SK-N-SH (cell line): ENCODE measurements around the gene KCNB1. TPM values are rescaled to one million over a fixed set of nuclear protein-coding genes. Genes with fewer than 3 reads are reported as not detected.

Experiments used
- CTCF ChIA-PET: fragments of 300-600, 350-600 bp; formaldehyde crosslinking; extraction: SDS; loops from one replicate; lab custom pipeline; 2021; lab: Yijun Ruan, JAX
- POLR2A ChIA-PET: fragments of 350-600 bp; sonication (Branson Sonifier 250); formaldehyde crosslinking; extraction: SDS; loops from one replicate; lab custom pipeline; 2020; ENCODE audit warnings: antibody characterized with exemption, inconsistent platforms; lab: Yijun Ruan, JAX
- DNase-seq: peaks from one replicate; pipeline ENCODE4 v3.0.0; 2012
- H2AFZ ChIP-seq: fragments of 200-600 bp; sonication (generic); 2 replicates; pipeline ENCODE4 v1.8.1; 2016; ENCODE audit warnings: antibody characterized with exemption, mild to moderate bottlenecking, low read depth
- H3F3A ChIP-seq: fragments of 200-600 bp; sonication (generic); replicated peaks from 2 replicates; pipeline ENCODE3; 2016; ENCODE audit warnings: antibody characterized with exemption, mild to moderate bottlenecking; ENCODE audit not compliant: insufficient read depth
- H3K27ac ChIP-seq, 2 experiments: fragments of 200-500 bp in 1 of 2; fragments of 200-600 bp in 1 of 2; sonication (Bioruptor generic) in 1 of 2; sonication (generic), shearing (Covaris generic) in 1 of 2; 2 replicates each; pipeline versions ENCODE4 v1.5.1 to v1.6.1; 2014 to 2016; ENCODE audit warnings: low read depth in 2 of 2, inconsistent platforms in 1 of 2, low read length in 1 of 2, mild to moderate bottlenecking in 1 of 2, mixed read lengths in 1 of 2
- H3K27me3 ChIP-seq: fragments of 200-600 bp; sonication (generic), shearing (Covaris generic); 2 replicates; pipeline ENCODE4 v1.6.1; 2016; ENCODE audit warnings: mixed run types; ENCODE audit not compliant: insufficient read depth
- H3K36me3 ChIP-seq, 2 experiments: fragments of 200-500 bp in 1 of 2; fragments of 200-600 bp in 1 of 2; sonication (Bioruptor generic) in 1 of 2; sonication (generic) in 1 of 2; replicated peaks in 1 of 2; 2 replicates each; pipeline versions ENCODE3 to v1.5.1; 2014 to 2016; ENCODE audit warnings: low read length in 1 of 2, mild to moderate bottlenecking in 1 of 2; ENCODE audit not compliant: insufficient read depth in 2 of 2, control insufficient read depth in 1 of 2
- H3K4me1 ChIP-seq, 2 experiments: fragments of 200-500 bp in 1 of 2; fragments of 200-600 bp in 1 of 2; sonication (Bioruptor generic) in 1 of 2; sonication (generic), shearing (Covaris generic) in 1 of 2; 2 replicates each; pipeline versions ENCODE4 v1.5.1 to v1.6.1; 2014 to 2016; ENCODE audit warnings: low read depth in 1 of 2, low read length in 1 of 2, mixed run types in 1 of 2; ENCODE audit not compliant: insufficient read depth in 2 of 2, control insufficient read depth in 1 of 2
- H3K4me2 ChIP-seq: fragments of 200-600 bp; sonication (generic), shearing (Covaris generic); 2 replicates; pipeline ENCODE4 v1.6.1; 2017; ENCODE audit warnings: mixed run types
- H3K4me3 ChIP-seq, 2 experiments: fragments of 200-500 bp in 1 of 2; fragments of 200-600 bp in 1 of 2; sonication (Bioruptor generic) in 1 of 2; sonication (generic), shearing (Covaris generic) in 1 of 2; 2 replicates each; pipeline versions ENCODE4 v1.5.1 to v1.8.1; 2014 to 2016; ENCODE audit warnings: low read depth in 2 of 2, inconsistent platforms in 1 of 2, low read length in 1 of 2, mild to moderate bottlenecking in 1 of 2, mixed read lengths in 1 of 2, moderate library complexity in 1 of 2
- H3K79me2 ChIP-seq: fragments of 200-600 bp; sonication (generic); 2 replicates; pipeline ENCODE4 v1.8.1; 2017; ENCODE audit warnings: mild to moderate bottlenecking; ENCODE audit not compliant: insufficient read depth
- H3K9ac ChIP-seq: fragments of 200-600 bp; sonication (generic); 2 replicates; pipeline ENCODE4 v1.6.1; 2017; ENCODE audit warnings: mixed run types
- H3K9me2 ChIP-seq: fragments of 200-600 bp; sonication (generic); 2 replicates; pipeline ENCODE4 v1.6.1; 2017; ENCODE audit warnings: mixed run types
- H3K9me3 ChIP-seq: fragments of 200-600 bp; sonication (generic); 2 replicates; pipeline ENCODE4 v1.6.1; 2017; ENCODE audit warnings: mixed run types, mild to moderate bottlenecking, moderate library complexity
- H4K20me1 ChIP-seq: fragments of 200-600 bp; sonication (generic); 2 replicates; pipeline ENCODE4 v1.6.1; 2017; ENCODE audit warnings: mild to moderate bottlenecking, mixed run types; ENCODE audit not compliant: insufficient read depth
- CHD2 ChIP-seq: fragments of 150-350 bp; IDR thresholded peaks from 2 replicates; pipeline ENCODE4 v1.6.1; 2018; ENCODE audit warnings: low read length; ENCODE audit not compliant: partially characterized antibody
- CTCF ChIP-seq: fragments of 200-600 bp; sonication (generic); IDR thresholded peaks from 2 replicates; pipeline ENCODE4 v1.6.1; 2017; ENCODE audit warnings: antibody characterized with exemption, mild to moderate bottlenecking, moderate library complexity
- EP300 ChIP-seq, 2 experiments: IDR thresholded peaks; 2 replicates each; pipeline versions ENCODE4 v1.4.0 to v1.6.1; 2012; ENCODE audit warnings: borderline replicate concordance in 1 of 2, low read depth in 1 of 2, low read length in 1 of 2
- EZH2phosphoT487 ChIP-seq: fragments of 200-600 bp; sonication (generic); IDR thresholded peaks from 2 replicates; pipeline ENCODE4 v1.6.1; 2017; ENCODE audit warnings: low read depth, mixed run types, mild to moderate bottlenecking, antibody characterized with exemption, moderate library complexity, borderline replicate concordance
- FOSL2 ChIP-seq: IDR thresholded peaks from 2 replicates; pipeline ENCODE4 v1.4.0; 2012; ENCODE audit warnings: low read depth, mild to moderate bottlenecking, moderate library complexity, borderline replicate concordance
- GATA2 ChIP-seq: sonication (generic); formaldehyde crosslinking; IDR thresholded peaks from 2 replicates; pipeline ENCODE4 v1.5.0; 2020; ENCODE audit warnings: mild to moderate bottlenecking, missing genetic modification reagents
- JUND ChIP-seq: IDR thresholded peaks from 2 replicates; pipeline ENCODE4 v1.4.0; 2012
- MAX ChIP-seq: IDR thresholded peaks from 2 replicates; pipeline ENCODE4 v1.4.0; 2012; ENCODE audit warnings: low read depth
- MXI1 ChIP-seq: IDR thresholded peaks from 2 replicates; pipeline ENCODE4 v1.6.1; 2012; ENCODE audit warnings: mild to moderate bottlenecking, low read depth, low read length, improper control_type of control experiment
- NRF1 ChIP-seq: IDR thresholded peaks from 2 replicates; pipeline ENCODE4 v1.6.1; 2012; ENCODE audit warnings: low read depth, mild to moderate bottlenecking, low read length
- PBX3 ChIP-seq: IDR thresholded peaks from 2 replicates; pipeline ENCODE4; 2012
- RAD21 ChIP-seq: IDR thresholded peaks from 2 replicates; pipeline ENCODE4 v1.6.1; 2012; ENCODE audit warnings: mild to moderate bottlenecking, low read length
- RCOR1 ChIP-seq: fragments of 150-350 bp; IDR thresholded peaks from 2 replicates; pipeline ENCODE4 v1.6.1; 2017; ENCODE audit warnings: antibody characterized with exemption, low read length
- REST ChIP-seq: IDR thresholded peaks from 2 replicates; pipeline ENCODE4 v1.6.1; 2012; ENCODE audit warnings: mild to moderate bottlenecking, low read depth, low read length, moderate library complexity
- RXRA ChIP-seq: IDR thresholded peaks from 2 replicates; pipeline ENCODE4 v1.4.0; 2012; ENCODE audit warnings: low read depth, mild to moderate bottlenecking, borderline replicate concordance
- SIN3A ChIP-seq: IDR thresholded peaks from 2 replicates; pipeline ENCODE4 v1.6.1; 2012; ENCODE audit warnings: low read depth, mild to moderate bottlenecking, low read length, moderate library complexity, borderline replicate concordance
- SMC3 ChIP-seq: IDR thresholded peaks from 2 replicates; pipeline ENCODE4 v1.6.1; 2012; ENCODE audit warnings: low read depth, low read length, improper control_type of control experiment
- TAF1 ChIP-seq: IDR thresholded peaks from 2 replicates; pipeline ENCODE4 v1.6.1; 2012; ENCODE audit warnings: low read depth, mild to moderate bottlenecking, low read length, moderate library complexity, borderline replicate concordance
- TCF12 ChIP-seq: IDR thresholded peaks from 2 replicates; pipeline ENCODE4 v1.4.0; 2012
- USF1 ChIP-seq: IDR thresholded peaks from 2 replicates; pipeline ENCODE4 v1.4.0; 2012; ENCODE audit warnings: low read depth, borderline replicate concordance
- YY1 ChIP-seq: IDR thresholded peaks from 2 replicates; pipeline ENCODE4 v1.4.0; 2012; ENCODE audit warnings: low read depth, mild to moderate bottlenecking
- WGBS: methylation state at CpG from one replicate; pipeline ENCODE4 v1.1.6; 2017; ENCODE audit warnings: low lambda C conversion rate; 5-methylcytosine and 5-hydroxymethylcytosine counted together
- polyA plus RNA-seq, 3 experiments: library from polyadenylated mRNA; depleted of rRNA; stranded (reverse); fragments of >200 nt; gene quantifications; 2 replicates each; pipeline ENCODE4 v1.2.3, GENCODE V29; 2012

The KCNB1 gene
- polyA plus RNA-seq, 1 of the 3 experiments (the other 2 are of a cell fraction) = 0.82 TPM

- CTCF ChIA-PET = interaction anchor here (1.4 to 1.7 kb wide), 3 partner anchors 10 to 79 kb away, joined by 4 to 10 read pairs (median 8); no protein-coding TSS in a partner anchor
- Histone ChIP-seq H3K4me3 (no peak overlapping the region), H3K9me3 (no peaks in the 10 kb centered on the region), H3K9ac (no peak overlapping the region), H3F3A (no peaks in the 10 kb centered on the region), H3K27ac (no peak overlapping the region), H2AFZ (no peak overlapping the region), H4K20me1 (no peaks in the 10 kb centered on the region), H3K4me2 (no peak overlapping the region), H3K36me3 (no peaks in the 10 kb centered on the region), H3K27me3 (no peaks in the 10 kb centered on the region), H3K9me2 (no peaks in the 10 kb centered on the region), H3K79me2 (no peaks in the 10 kb centered on the region), H3K4me1 (peaks cover 0 to 5% of the 10 kb centered on the region in 2 experiments; a peak in 1 of 4 replicates)
- 56% methylated on average over 5 of the region's 5 CpGs for WGBS
- TF ChIP-seq FOSL2 = no peak
- no peak for TF ChIP-seq RXRA
- TF ChIP-seq TCF12 = no peak
- no peak for TF ChIP-seq SIN3A
- TF ChIP-seq TAF1 = no peak
- no peak for TF ChIP-seq PBX3
- TF ChIP-seq RCOR1 = no peak
- no peak for TF ChIP-seq GATA2 (CRISPR knock-in tag)
- POLR2A ChIA-PET = no interaction called here
- no peak for DNase-seq
Measured at GRCh38 chr20:49405696-49406095, 76.8 kb downstream of the KCNB1 start.

- Histone ChIP-seq H3K27me3 (no peaks in the 10 kb centered on the region), H4K20me1 (no peaks in the 10 kb centered on the region), H3K79me2 (no peaks in the 10 kb centered on the region), H3K4me2 (no peak overlapping the region), H3K4me1 (peaks cover 0 to 3% of the 10 kb centered on the region in 2 experiments; a peak in 1 of 4 replicates), H2AFZ (no peak overlapping the region), H3K9me3 (no peaks in the 10 kb centered on the region), H3K9me2 (no peaks in the 10 kb centered on the region), H3K9ac (no peak overlapping the region), H3K4me3 (no peak overlapping the region), H3K27ac (no peak overlapping the region), H3K36me3 (no peaks in the 10 kb centered on the region), H3F3A (no peaks in the 10 kb centered on the region)
- WGBS = 47% methylated on average over 8 of the region's 8 CpGs
- ChIA-PET CTCF (interaction anchor here (0.9 to 1.8 kb wide), 5 partner anchors 9 to 79 kb away, joined by 4 to 10 read pairs (median 8); no protein-coding TSS in a partner anchor), POLR2A (no interaction called here)
- no peak for DNase-seq
- TF ChIP-seq REST (no peak), MAX (no peak), USF1 (no peak), CHD2 (no peak), TAF1 (no peak), CTCF (no peak), SMC3 (no peak), YY1 (no peak), SIN3A (no peak), EZH2phosphoT487 (no peak), NRF1 (no peak), MXI1 (no peak), RAD21 (no peak), JUND (no peak), EP300 (IDR thresholded peaks at IDR 0.05; ENCODE audit: borderline replicate concordance in 1 of 2, low read depth in 1 of 2, low read length in 1 of 2) (no peak), TCF12 (no peak), GATA2 (CRISPR knock-in tag) (no peak)
Measured at GRCh38 chr20:49405062-49405683, 77.3 kb downstream of the KCNB1 start.
